ENCODE data around the gene STOX1.

The STOX1 gene

DNA sequence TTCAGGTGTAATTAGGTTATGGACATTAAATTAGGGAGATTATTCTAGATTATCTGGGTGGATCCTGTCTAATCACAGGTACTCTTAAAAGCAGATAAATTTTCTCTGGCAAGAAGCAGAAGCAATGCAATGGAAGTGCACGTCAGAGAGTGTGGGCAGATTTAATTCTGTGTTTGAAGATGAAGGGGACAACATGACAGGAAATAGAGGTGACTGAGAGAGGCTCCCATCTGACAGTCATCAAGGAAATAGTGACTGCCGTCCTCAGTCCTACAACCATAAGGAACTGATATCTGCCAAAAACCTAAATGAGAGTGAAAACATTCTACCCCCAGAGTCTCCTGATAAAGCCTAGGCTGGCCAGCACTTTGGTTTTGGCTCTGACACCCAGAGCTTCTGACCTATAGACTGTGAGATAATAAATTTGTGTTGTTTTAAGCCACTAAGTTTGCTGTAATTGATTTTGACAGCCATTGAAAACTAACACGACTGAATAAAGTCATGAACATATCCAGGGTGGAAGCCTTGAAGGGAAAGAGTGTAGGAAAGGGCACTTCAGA, 43.3 kb downstream of the STOX1 start:
- TF ChIP-seq POLR2AphosphoS5 (IDR thresholded peaks at IDR 0.05; ENCODE audit: low read depth, low read length), result no peak
- no peak for TF ChIP-seq REST (IDR thresholded peaks at IDR 0.05; ENCODE audit: insufficient read depth in 1 of 2, low read depth in 2 of 2, low read length in 2 of 2)
- TF ChIP-seq SIN3A (IDR thresholded peaks at IDR 0.05; ENCODE audit: borderline replicate concordance, insufficient read depth, low read length), result no peak
- no peak for TF ChIP-seq TAF1 (IDR thresholded peaks at IDR 0.05; ENCODE audit: borderline replicate concordance, insufficient read depth, low read length)
- TF ChIP-seq FOXP2 (optimal IDR thresholded peaks at IDR 0.05; ENCODE audit: borderline replicate concordance, extremely low read depth, extremely low read length, insufficient read depth), result no peak

DNA sequence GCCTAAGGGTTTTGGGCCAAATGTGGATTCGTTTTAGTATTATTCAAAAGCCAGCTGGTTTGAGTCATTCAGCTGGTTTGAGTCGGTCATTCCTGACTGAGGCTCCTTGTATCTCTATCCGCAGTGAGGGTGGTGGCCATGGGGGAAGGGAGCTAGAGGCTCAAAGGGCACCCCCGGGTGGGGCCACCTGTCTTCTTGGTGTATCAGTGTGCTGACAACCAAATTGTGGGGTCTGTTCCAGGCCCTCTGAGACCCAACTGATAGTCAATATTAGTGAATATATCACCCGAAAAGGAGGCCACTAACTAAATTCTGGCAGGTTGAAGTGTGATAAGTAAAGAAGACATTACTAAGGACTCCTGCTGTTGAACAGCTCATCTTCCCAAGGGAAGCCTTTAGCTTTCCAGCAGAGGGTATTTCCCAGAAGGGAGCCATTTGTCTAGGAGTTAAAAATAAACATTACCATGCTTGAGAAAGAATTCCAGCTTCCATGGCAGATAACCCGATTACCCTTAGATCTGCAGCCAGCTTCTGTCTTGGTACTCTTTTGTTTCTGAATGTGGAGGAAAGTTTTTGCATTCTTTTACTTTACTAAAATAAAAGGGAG, 43.9 kb downstream of the STOX1 start:
- TF ChIP-seq FOXP2 (optimal IDR thresholded peaks at IDR 0.05; ENCODE audit: borderline replicate concordance, extremely low read depth, extremely low read length, insufficient read depth) (no peak), TAF1 (IDR thresholded peaks at IDR 0.05; ENCODE audit: borderline replicate concordance, insufficient read depth, low read length) (no peak), SIN3A (IDR thresholded peaks at IDR 0.05; ENCODE audit: borderline replicate concordance, insufficient read depth, low read length) (no peak), REST (IDR thresholded peaks at IDR 0.05; ENCODE audit: insufficient read depth in 1 of 2, low read depth in 2 of 2, low read length in 2 of 2) (no peak), POLR2AphosphoS5 (IDR thresholded peaks at IDR 0.05; ENCODE audit: low read depth, low read length) (no peak)

DNA sequence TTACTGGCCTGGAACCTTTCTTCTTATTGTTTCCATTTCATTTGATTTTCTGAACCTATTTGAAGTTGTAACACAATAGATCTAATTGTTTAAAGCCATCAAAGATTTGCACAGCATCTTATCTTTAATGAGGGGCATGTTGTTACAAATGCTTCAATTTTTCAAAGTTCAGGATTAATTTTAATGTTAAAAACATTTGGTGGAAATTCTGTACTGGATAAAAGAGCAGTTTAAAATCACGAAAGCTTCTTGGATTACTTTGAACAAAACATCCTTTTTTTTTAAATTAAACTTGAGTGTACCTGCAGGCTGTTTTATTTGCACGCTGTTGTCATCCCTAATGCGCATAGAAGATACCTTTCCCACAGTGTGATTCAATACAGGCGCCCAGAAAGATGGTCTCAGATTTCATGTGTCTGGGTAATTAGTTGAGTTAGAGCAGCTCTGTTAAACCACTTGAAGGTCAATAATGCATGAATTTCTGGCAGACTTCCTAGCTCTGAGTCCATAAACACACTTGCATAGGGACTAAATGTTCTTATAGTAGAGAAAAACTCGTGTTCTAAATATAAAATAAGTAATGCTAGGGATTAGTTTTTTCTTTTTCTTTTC, 44.5 kb downstream of the STOX1 start:
- no peak for TF ChIP-seq POLR2AphosphoS5 (IDR thresholded peaks at IDR 0.05; ENCODE audit: low read depth, low read length)
- no peak for TF ChIP-seq SIN3A (IDR thresholded peaks at IDR 0.05; ENCODE audit: borderline replicate concordance, insufficient read depth, low read length)
- no peak for TF ChIP-seq FOXP2 (optimal IDR thresholded peaks at IDR 0.05; ENCODE audit: borderline replicate concordance, extremely low read depth, extremely low read length, insufficient read depth)
- no peak for TF ChIP-seq TAF1 (IDR thresholded peaks at IDR 0.05; ENCODE audit: borderline replicate concordance, insufficient read depth, low read length)
- TF ChIP-seq REST (IDR thresholded peaks at IDR 0.05; ENCODE audit: insufficient read depth in 1 of 2, low read depth in 2 of 2, low read length in 2 of 2), result no peak

- TF ChIP-seq SIN3A (IDR thresholded peaks at IDR 0.05; ENCODE audit: borderline replicate concordance, insufficient read depth, low read length), result no peak
- no peak for TF ChIP-seq REST (IDR thresholded peaks at IDR 0.05; ENCODE audit: insufficient read depth in 1 of 2, low read depth in 2 of 2, low read length in 2 of 2)
- no peak for TF ChIP-seq FOXP2 (optimal IDR thresholded peaks at IDR 0.05; ENCODE audit: borderline replicate concordance, extremely low read depth, extremely low read length, insufficient read depth)
- no peak for TF ChIP-seq TAF1 (IDR thresholded peaks at IDR 0.05; ENCODE audit: borderline replicate concordance, insufficient read depth, low read length)
- TF ChIP-seq POLR2AphosphoS5 (IDR thresholded peaks at IDR 0.05; ENCODE audit: low read depth, low read length), result no peak
These were observed 49.2 kb downstream of the STOX1 start for GRCh38 chr10:68876246-68877138.
